ENCODE measurements around the gene CIZ1. TPM values are rescaled to one million over a fixed set of nuclear protein-coding genes. Genes with fewer than 3 reads are reported as not detected.

The CIZ1 gene
- total and polyA plus RNA-seq, 2 donors from 2014 or later = 48.1 to 89.9 TPM

- H3K27ac ChIP-seq (ENCODE audit: low read depth in 2 of 2, low read length in 2 of 2) = no peak overlapping the region
- intact Hi-C loops (cut with DNase I) = no loop called here
- H3K27me3 ChIP-seq (ENCODE audit: control insufficient read depth, insufficient read depth, low read length) = no peaks in the 10 kb centered on the region
- H3K36me3 ChIP-seq (ENCODE audit: control insufficient read depth in 2 of 3, insufficient read depth in 3 of 3, low read length in 3 of 3) = peaks cover 6 to 39% (median 23%) of the 10 kb centered on the region in 3 donors
- H3K4me1 ChIP-seq (ENCODE audit: control insufficient read depth in 2 of 3, insufficient read depth in 2 of 3, low read depth in 1 of 3, low read length in 3 of 3) = peaks cover 0 to 3% (median 0%) of the 10 kb centered on the region in 3 donors
- no peaks in the 10 kb centered on the region for H3K9me3 ChIP-seq (ENCODE audit: control insufficient read depth in 2 of 3, insufficient read depth in 1 of 3, low read length in 3 of 3)
- no peak for DNase-seq
- H3K9ac ChIP-seq (ENCODE audit: low read length in 3 of 3) = no peak overlapping the region
- no peak for FAIRE-seq
- TF ChIP-seq, protein P1, sequence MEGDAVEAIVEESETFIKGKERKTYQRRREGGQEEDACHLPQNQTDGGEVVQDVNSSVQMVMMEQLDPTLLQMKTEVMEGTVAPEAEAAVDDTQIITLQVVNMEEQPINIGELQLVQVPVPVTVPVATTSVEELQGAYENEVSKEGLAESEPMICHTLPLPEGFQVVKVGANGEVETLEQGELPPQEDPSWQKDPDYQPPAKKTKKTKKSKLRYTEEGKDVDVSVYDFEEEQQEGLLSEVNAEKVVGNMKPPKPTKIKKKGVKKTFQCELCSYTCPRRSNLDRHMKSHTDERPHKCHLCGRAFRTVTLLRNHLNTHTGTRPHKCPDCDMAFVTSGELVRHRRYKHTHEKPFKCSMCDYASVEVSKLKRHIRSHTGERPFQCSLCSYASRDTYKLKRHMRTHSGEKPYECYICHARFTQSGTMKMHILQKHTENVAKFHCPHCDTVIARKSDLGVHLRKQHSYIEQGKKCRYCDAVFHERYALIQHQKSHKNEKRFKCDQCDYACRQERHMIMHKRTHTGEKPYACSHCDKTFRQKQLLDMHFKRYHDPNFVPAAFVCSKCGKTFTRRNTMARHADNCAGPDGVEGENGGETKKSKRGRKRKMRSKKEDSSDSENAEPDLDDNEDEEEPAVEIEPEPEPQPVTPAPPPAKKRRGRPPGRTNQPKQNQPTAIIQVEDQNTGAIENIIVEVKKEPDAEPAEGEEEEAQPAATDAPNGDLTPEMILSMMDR (IDR thresholded peaks at IDR 0.05; ENCODE audit: borderline replicate concordance, extremely low read depth, insufficient read depth) = no peak
- H3K4me3 ChIP-seq (ENCODE audit: low read length in 3 of 3) = no peak overlapping the region
Observed at GRCh38 chr9:128175102-128175563, 16.2 kb downstream of the CIZ1 start.

- TF ChIP-seq, protein P1 (IDR thresholded peaks at IDR 0.05; ENCODE audit: borderline replicate concordance, extremely low read depth, insufficient read depth) = no peak
- Histone ChIP-seq H3K9me3 (ENCODE audit: control insufficient read depth in 2 of 3, insufficient read depth in 1 of 3, low read length in 3 of 3) (no peaks in the 10 kb centered on the region), H3K9ac (ENCODE audit: low read length in 3 of 3) (no peak overlapping the region), H3K36me3 (ENCODE audit: control insufficient read depth in 2 of 3, insufficient read depth in 3 of 3, low read length in 3 of 3) (peaks cover 5 to 42% (median 26%) of the 10 kb centered on the region in 3 donors), H3K4me3 (ENCODE audit: low read length in 3 of 3) (no peak overlapping the region), H3K27ac (ENCODE audit: low read depth in 2 of 2, low read length in 2 of 2) (no peak overlapping the region), H3K27me3 (ENCODE audit: control insufficient read depth, insufficient read depth, low read length) (no peaks in the 10 kb centered on the region), H3K4me1 (ENCODE audit: control insufficient read depth in 2 of 3, insufficient read depth in 2 of 3, low read depth in 1 of 3, low read length in 3 of 3) (peaks cover 0 to 3% (median 0%) of the 10 kb centered on the region in 3 donors)
- intact Hi-C loops (cut with DNase I) = no loop called here
- FAIRE-seq (no peak), DNase-seq (peak in 1 of 5 donors; percentile 34)
Observed at GRCh38 chr9:128174062-128174461, 17.3 kb downstream of the CIZ1 start.

DNA sequence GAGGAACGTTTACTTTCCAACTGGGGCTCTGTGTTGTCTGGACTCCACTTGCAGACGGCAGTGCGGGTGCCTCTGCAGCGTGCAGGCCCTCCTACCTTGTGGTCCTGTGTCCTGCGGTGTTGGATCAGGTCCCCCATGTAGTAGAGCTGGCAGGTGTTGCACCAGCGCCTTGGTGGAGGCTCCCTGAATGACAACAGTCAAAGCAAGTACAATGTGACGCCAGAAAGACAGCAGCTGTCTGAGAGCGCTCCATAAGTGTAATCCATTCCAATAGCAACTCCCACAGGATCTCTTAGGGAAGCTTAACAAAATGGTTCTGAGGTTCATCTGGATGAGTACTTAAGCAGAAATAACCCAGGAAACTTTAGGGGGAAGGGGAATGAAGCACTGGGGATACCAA lies 21.4 kb downstream of the CIZ1 start:
- no peaks in the 10 kb centered on the region for H3K4me1 ChIP-seq (ENCODE audit: control insufficient read depth in 2 of 3, insufficient read depth in 2 of 3, low read depth in 1 of 3, low read length in 3 of 3)
- FAIRE-seq (no peak), DNase-seq (no peak)
- H3K36me3 ChIP-seq (ENCODE audit: control insufficient read depth in 2 of 3, insufficient read depth in 3 of 3, low read length in 3 of 3) = peaks cover 7 to 33% (median 20%) of the 10 kb centered on the region in 3 donors
- no peak overlapping the region for H3K27ac ChIP-seq (ENCODE audit: low read depth in 2 of 2, low read length in 2 of 2)
- no peaks in the 10 kb centered on the region for H3K27me3 ChIP-seq (ENCODE audit: control insufficient read depth, insufficient read depth, low read length)
- no peak overlapping the region for H3K9ac ChIP-seq (ENCODE audit: low read length in 3 of 3)
- TF ChIP-seq, protein P1 (IDR thresholded peaks at IDR 0.05; ENCODE audit: borderline replicate concordance, extremely low read depth, insufficient read depth) = no peak
- intact Hi-C loops (cut with DNase I) = no loop called here
- H3K4me3 ChIP-seq (ENCODE audit: low read length in 3 of 3) = no peak overlapping the region
- no peaks in the 10 kb centered on the region for H3K9me3 ChIP-seq (ENCODE audit: control insufficient read depth in 2 of 3, insufficient read depth in 1 of 3, low read length in 3 of 3)

GRCh38 chr9:128169492-128169891 lies 21.9 kb downstream of the CIZ1 start:
- H3K9me3 ChIP-seq (ENCODE audit: control insufficient read depth in 2 of 3, insufficient read depth in 1 of 3, low read length in 3 of 3) = no peaks in the 10 kb centered on the region

More at GRCh38 chr9:128169492-128169891, 21.9 kb downstream of the CIZ1 start:
- Histone ChIP-seq H3K9ac (ENCODE audit: low read length in 3 of 3) (no peak overlapping the region), H3K27ac (ENCODE audit: low read depth in 2 of 2, low read length in 2 of 2) (no peak overlapping the region), H3K27me3 (ENCODE audit: control insufficient read depth, insufficient read depth, low read length) (no peaks in the 10 kb centered on the region), H3K4me1 (ENCODE audit: control insufficient read depth in 2 of 3, insufficient read depth in 2 of 3, low read depth in 1 of 3, low read length in 3 of 3) (no peaks in the 10 kb centered on the region), H3K4me3 (ENCODE audit: low read length in 3 of 3) (no peak overlapping the region), H3K36me3 (ENCODE audit: control insufficient read depth in 2 of 3, insufficient read depth in 3 of 3, low read length in 3 of 3) (peaks cover 7 to 34% (median 20%) of the 10 kb centered on the region in 3 donors)
- FAIRE-seq = no peak
- peak in 1 of 5 donors; percentile 63 for DNase-seq
- TF ChIP-seq, protein P1 (IDR thresholded peaks at IDR 0.05; ENCODE audit: borderline replicate concordance, extremely low read depth, insufficient read depth) = no peak
- intact Hi-C loops (cut with DNase I) = no loop called here

All from kidney (tissue), 14 donors.